Prostate gland (tissue), 2 donors: ENCODE results near the gene LHFPL3. TPM values are rescaled to one million over a fixed set of nuclear protein-coding genes. Genes with fewer than 3 reads are reported as not detected.

Experiments
- DNase-seq: peaks from one replicate; pipeline ENCODE4 v3.0.0-alpha.2; 2019; ENCODE audit warnings: low spot score
- H3K27ac ChIP-seq, 2 donors: fragments of 200-600 bp; sonication (generic); 2 replicates each; pipeline ENCODE4 v1.5.1; 2017 to 2019
- H3K27me3 ChIP-seq: fragments of 200-600 bp; sonication (generic); replicated peaks from 2 replicates; pipeline ENCODE4 v1.5.1; 2019; ENCODE audit not compliant: insufficient read depth
- H3K36me3 ChIP-seq, 2 donors: fragments of 200-600 bp; sonication (generic); 1 replicate in 1 of 2; 2 replicates in 1 of 2; pipeline versions ENCODE4 v1.5.1 to v1.8.1; 2017 to 2019
- H3K4me1 ChIP-seq: fragments of 200-600 bp; sonication (generic); replicated peaks from 2 replicates; pipeline ENCODE4 v1.5.1; 2019
- H3K4me3 ChIP-seq, 2 donors: fragments of 200-600 bp; sonication (generic); 2 replicates each; pipeline ENCODE4 v1.5.1; 2017 to 2019
- H3K9me3 ChIP-seq: fragments of 200-600 bp; sonication (generic); 2 replicates; pipeline ENCODE4 v1.5.1; 2017
- POLR2A ChIP-seq: fragments of 450-650 bp; IDR thresholded peaks from one replicate; pipeline ENCODE4 v1.6.1; 2016; ENCODE audit warnings: antibody characterized with exemption, mild to moderate bottlenecking
- POLR2AphosphoS5 ChIP-seq: sonication (generic); formaldehyde crosslinking; IDR thresholded peaks from one replicate; pipeline ENCODE4 v1.6.1; 2017; ENCODE audit warnings: antibody characterized with exemption
- WGBS: methylation state at CpG from one replicate; pipeline ENCODE4 v1.1.5; 2018; 5-methylcytosine and 5-hydroxymethylcytosine counted together
- intact Hi-C: fragments of 100-400 bp; cut with DNase I; formaldehyde crosslinking; loops from one replicate; pipeline ENCODE4 v1.14.2; 2022
- total RNA-seq, 2 donors: library from RNA; depleted of rRNA; stranded (reverse); fragments of >200 nt; gene quantifications; one replicate each; pipeline ENCODE4 v1.1.0, GENCODE V29; 2016
- TF ChIP-seq, protein P1 (sequence below), 4 experiments: fragments of 200-600 bp in 2 of 4; fragments of 450-650 bp in 2 of 4; sonication (generic) in 2 of 4; IDR thresholded peaks; 1 replicate in 3 of 4; 2 replicates in 1 of 4; pipeline ENCODE4 v1.5.1; 2016 to 2019; ENCODE audit warnings: antibody characterized with exemption in 4 of 4, mild to moderate bottlenecking in 2 of 4, moderate library complexity in 2 of 4

The LHFPL3 gene
- total RNA-seq, 2 donors from 2014 or later = 0.14 TPM; not detected in 1

DNA sequence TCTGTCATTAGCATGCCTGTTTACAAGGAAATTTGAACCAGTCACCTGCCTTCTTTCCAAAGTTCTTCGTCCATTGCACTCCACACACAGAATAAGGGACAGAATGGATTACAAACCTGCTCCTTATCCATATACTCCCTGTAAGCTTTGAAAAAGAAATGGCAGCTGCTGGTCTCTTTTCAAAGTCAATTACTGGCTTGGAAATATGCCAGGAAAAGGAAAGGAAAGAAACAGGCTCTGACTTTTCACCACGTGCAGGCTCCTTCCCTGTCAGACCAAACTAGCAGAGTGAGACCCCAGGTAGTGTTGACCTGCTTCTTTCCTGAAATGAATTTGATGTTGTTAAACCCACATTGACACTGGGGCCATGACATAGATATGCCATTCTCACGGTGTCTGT lies 84.5 kb downstream of the LHFPL3 start:
- 34% methylated on average over 3 of the region's 3 CpGs for WGBS
- Histone ChIP-seq H3K27ac (no peak overlapping the region), H3K27me3 (no peaks in the 10 kb centered on the region), H3K36me3 (no peaks in the 10 kb centered on the region), H3K4me1 (no peaks in the 10 kb centered on the region), H3K4me3 (no peak overlapping the region), H3K9me3 (no peaks in the 10 kb centered on the region)
- intact Hi-C loops = no loop called here
- TF ChIP-seq, protein P1, sequence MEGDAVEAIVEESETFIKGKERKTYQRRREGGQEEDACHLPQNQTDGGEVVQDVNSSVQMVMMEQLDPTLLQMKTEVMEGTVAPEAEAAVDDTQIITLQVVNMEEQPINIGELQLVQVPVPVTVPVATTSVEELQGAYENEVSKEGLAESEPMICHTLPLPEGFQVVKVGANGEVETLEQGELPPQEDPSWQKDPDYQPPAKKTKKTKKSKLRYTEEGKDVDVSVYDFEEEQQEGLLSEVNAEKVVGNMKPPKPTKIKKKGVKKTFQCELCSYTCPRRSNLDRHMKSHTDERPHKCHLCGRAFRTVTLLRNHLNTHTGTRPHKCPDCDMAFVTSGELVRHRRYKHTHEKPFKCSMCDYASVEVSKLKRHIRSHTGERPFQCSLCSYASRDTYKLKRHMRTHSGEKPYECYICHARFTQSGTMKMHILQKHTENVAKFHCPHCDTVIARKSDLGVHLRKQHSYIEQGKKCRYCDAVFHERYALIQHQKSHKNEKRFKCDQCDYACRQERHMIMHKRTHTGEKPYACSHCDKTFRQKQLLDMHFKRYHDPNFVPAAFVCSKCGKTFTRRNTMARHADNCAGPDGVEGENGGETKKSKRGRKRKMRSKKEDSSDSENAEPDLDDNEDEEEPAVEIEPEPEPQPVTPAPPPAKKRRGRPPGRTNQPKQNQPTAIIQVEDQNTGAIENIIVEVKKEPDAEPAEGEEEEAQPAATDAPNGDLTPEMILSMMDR (IDR thresholded peaks at IDR 0.05) = no peak
- TF ChIP-seq POLR2A = no peak
- no peak for TF ChIP-seq POLR2AphosphoS5
- DNase-seq = no peak

DNA sequence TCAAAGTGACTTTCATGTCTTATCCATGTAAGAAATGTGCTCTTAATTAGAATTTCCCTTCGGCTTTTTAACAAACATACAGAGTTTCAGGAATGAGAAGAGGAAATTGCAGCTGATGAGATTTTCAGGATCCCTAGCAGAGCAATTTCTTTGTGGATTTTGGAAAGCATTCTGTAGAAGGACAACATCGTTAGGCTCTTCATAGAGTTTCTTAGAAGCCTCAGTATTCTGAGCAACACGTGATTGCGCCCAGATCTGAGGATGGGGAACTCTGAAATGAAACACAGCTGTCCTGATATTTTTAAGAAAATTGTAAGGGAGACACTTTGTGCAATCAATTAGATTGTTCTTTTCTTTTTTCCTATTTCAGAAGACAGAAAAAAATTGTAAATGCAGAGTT lies 85.8 kb downstream of the LHFPL3 start:
- no peaks in the 10 kb centered on the region for H3K27me3 ChIP-seq
- TF ChIP-seq POLR2AphosphoS5 = no peak
- TF ChIP-seq, protein P1 (IDR thresholded peaks at IDR 0.05) = no peak
- TF ChIP-seq POLR2A = no peak
- H3K4me3 ChIP-seq = no peak overlapping the region
- H3K4me1 ChIP-seq = no peaks in the 10 kb centered on the region
- intact Hi-C loops = no loop called here
- H3K9me3 ChIP-seq = no peaks in the 10 kb centered on the region
- no peak for DNase-seq
- no peak overlapping the region for H3K27ac ChIP-seq
- H3K36me3 ChIP-seq = no peaks in the 10 kb centered on the region
- 68% methylated on average over 4 of the region's 4 CpGs for WGBS

DNA sequence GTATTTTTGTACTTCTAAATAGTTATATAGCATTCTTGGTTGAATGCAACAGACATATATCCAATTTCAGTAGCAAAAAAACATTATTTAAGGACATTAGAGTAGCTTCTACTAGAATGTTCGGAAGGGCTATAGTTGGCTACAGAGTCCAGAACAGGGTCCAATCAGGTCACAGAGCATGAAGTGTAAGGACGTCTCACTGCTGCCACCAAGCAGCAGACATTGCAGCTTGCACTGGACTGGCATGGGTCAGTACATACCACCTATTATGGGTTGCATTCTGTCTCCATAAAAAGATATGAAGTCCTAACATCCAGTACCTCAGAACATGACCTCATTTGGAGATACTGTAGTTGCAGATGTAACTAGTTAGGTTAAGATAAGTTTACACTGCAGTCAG lies 87.3 kb downstream of the LHFPL3 start:
- no peaks in the 10 kb centered on the region for H3K27me3 ChIP-seq
- WGBS = 61% methylated on average over 2 of the region's 2 CpGs
- no peaks in the 10 kb centered on the region for H3K9me3 ChIP-seq
- H3K4me1 ChIP-seq = no peaks in the 10 kb centered on the region
- no peaks in the 10 kb centered on the region for H3K36me3 ChIP-seq
- H3K27ac ChIP-seq = no peak overlapping the region
- H3K4me3 ChIP-seq = no peak overlapping the region
- intact Hi-C loops = no loop called here
- no peak for DNase-seq
- TF ChIP-seq, protein P1 (IDR thresholded peaks at IDR 0.05) = no peak
- TF ChIP-seq POLR2A (no peak), POLR2AphosphoS5 (no peak)

DNA sequence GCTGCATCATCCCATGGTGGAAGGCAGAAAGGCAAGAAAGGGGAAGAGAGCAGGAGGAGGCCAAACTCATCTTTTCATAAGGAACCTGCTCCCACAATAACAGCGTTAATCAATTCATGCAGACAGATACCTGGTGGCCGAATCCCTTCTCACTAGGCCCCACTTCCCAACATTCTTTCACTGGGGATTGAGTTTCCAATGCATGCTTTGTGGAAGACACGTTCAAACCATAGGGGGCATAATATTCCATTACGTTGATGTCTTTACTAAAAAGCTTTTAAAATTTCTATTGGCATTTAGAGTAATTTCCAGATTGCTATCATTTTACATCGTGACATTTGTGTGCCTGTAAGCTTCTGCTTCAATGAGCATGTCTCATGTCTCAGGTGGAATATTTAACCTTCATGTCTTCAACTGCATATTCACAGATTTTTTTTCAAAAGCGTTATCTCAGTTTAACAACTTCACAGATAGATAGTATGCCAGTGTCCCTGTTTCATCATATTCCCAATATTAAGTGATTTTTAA lies 88.5 kb downstream of the LHFPL3 start:
- Histone ChIP-seq H3K36me3 (no peaks in the 10 kb centered on the region), H3K27me3 (no peaks in the 10 kb centered on the region), H3K4me3 (no peak overlapping the region), H3K27ac (no peak overlapping the region), H3K9me3 (no peaks in the 10 kb centered on the region), H3K4me1 (no peaks in the 10 kb centered on the region)
- no peak for DNase-seq
- intact Hi-C loops = no loop called here
- WGBS = 65% methylated on average over 6 of the region's 6 CpGs
- TF ChIP-seq, protein P1 (IDR thresholded peaks at IDR 0.05) = no peak
- no peak for TF ChIP-seq POLR2A
- no peak for TF ChIP-seq POLR2AphosphoS5

DNA sequence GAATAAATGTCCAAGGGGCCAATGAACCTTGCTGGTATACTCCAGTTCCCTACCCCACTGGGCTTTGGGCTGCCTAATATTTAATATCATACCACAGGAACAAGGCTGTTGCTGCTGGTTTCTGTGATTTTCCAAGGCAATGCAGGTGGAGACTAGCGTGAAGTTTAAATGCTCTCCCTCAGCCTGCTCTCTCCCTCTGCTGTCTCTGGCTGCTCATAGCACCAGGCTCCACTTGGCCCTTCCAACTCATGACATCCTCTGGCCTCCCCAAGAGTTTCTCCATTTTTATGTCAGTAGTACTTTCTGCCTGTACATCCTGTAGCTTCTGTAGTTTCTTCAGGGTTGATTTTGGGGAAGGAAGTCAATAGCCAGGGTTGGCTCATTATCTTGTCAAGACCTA lies 103.5 kb downstream of the LHFPL3 start:
- WGBS = 85% methylated on average over 1 of the region's 1 CpG
- no peak overlapping the region for H3K27ac ChIP-seq

More for the DNA sequence above, 103.5 kb downstream of the LHFPL3 start:
- no peak for DNase-seq
- H3K27me3 ChIP-seq = no peaks in the 10 kb centered on the region
- H3K4me3 ChIP-seq = no peak overlapping the region
- no peaks in the 10 kb centered on the region for H3K36me3 ChIP-seq
- no peaks in the 10 kb centered on the region for H3K4me1 ChIP-seq
- H3K9me3 ChIP-seq = no peaks in the 10 kb centered on the region
- intact Hi-C loops = no loop called here
- TF ChIP-seq, protein P1 (IDR thresholded peaks at IDR 0.05) = no peak
- no peak for TF ChIP-seq POLR2AphosphoS5
- TF ChIP-seq POLR2A = no peak
